Brain pericyte (primary cell): Measurements from ENCODE around the gene AAR2.

Experiments used
- DNase-seq: peaks from one replicate; pipeline ENCODE4 v3.0.0-alpha.2; 2012; ENCODE audit warnings: low read depth, low spot score

AAR2 gene

GRCh38 chr20:36260316-36260715, 24.0 kb downstream of the AAR2 start:
- no peak for DNase-seq

- no peak for DNase-seq
Observed at GRCh38 chr20:36261389-36262105, 25.3 kb downstream of the AAR2 start.

GRCh38 chr20:36262440-36262839, 26.2 kb downstream of the AAR2 start:
- DNase-seq, result no peak

GRCh38 chr20:36264426-36265246, 28.4 kb downstream of the AAR2 start:
- DNase-seq, result no peak

GRCh38 chr20:36266189-36266588, 29.9 kb downstream of the AAR2 start:
- no peak for DNase-seq

GRCh38 chr20:36267605-36268381, 31.5 kb downstream of the AAR2 start:
- DNase-seq, result no peak

GRCh38 chr20:36268440-36269342, 32.4 kb downstream of the AAR2 start:
- DNase-seq, result no peak

GRCh38 chr20:36269507-36269906, 33.2 kb downstream of the AAR2 start:
- DNase-seq, result no peak

- DNase-seq, result no peak
Observed at GRCh38 chr20:36270744-36271638, 34.7 kb downstream of the AAR2 start.

- DNase-seq, result no peak
Observed at GRCh38 chr20:36271639-36272546, 35.6 kb downstream of the AAR2 start.

- DNase-seq, result no peak
Observed at GRCh38 chr20:36272547-36273220, 36.4 kb downstream of the AAR2 start.

- DNase-seq, result no peak
Observed at GRCh38 chr20:36273414-36274180, 37.3 kb downstream of the AAR2 start.

- no peak for DNase-seq
Observed at GRCh38 chr20:36274181-36274841, 38.0 kb downstream of the AAR2 start.

GRCh38 chr20:36275011-36275410, 38.7 kb downstream of the AAR2 start:
- no peak for DNase-seq

GRCh38 chr20:36275441-36276189, 39.3 kb downstream of the AAR2 start:
- no peak for DNase-seq

- DNase-seq, result no peak
Observed at GRCh38 chr20:36277546-36277945, 41.3 kb downstream of the AAR2 start.

GRCh38 chr20:36279362-36279761, 43.1 kb downstream of the AAR2 start:
- DNase-seq, result no peak
